ENCODE measurements around the gene AAK1.

DNA sequence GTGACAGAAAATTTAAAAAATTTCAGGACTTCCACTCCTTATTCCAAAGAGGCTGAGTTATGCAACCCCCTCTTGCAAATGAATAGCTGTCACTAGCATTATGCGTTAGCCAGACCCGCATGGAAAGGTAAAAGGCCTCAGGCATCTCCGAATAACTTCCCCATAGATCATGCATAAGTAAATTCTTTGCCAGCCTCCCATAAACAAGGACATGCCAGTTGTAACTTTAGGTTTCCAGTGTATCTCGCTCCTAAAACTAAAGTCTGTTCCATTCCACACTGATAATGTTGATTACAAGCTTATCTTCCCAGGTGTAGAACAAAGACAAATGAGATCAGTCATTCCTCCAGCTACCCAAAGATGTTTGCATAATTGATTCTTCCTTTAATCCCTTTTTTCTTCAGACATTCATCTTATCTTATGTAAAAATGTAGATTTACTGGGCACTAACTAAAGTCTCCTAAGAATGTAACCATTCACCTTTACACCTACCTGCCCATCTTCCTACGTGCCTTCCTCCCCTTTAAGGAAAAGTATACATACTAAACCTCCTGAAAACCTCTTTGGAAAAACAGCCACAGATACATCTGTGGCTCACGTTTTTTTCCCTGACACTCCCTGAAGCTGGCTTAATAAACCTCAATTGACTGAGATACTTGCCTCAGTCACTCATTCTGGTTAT lies 192.7 kb downstream of the AAK1 start:
- TF ChIP-seq POLR2A (IDR thresholded peaks at IDR 0.05) (no peak), POLR2AphosphoS5 (IDR thresholded peaks at IDR 0.05) (no peak), EP300 (IDR thresholded peaks at IDR 0.05) (no peak)
- TF ChIP-seq, protein P1, sequence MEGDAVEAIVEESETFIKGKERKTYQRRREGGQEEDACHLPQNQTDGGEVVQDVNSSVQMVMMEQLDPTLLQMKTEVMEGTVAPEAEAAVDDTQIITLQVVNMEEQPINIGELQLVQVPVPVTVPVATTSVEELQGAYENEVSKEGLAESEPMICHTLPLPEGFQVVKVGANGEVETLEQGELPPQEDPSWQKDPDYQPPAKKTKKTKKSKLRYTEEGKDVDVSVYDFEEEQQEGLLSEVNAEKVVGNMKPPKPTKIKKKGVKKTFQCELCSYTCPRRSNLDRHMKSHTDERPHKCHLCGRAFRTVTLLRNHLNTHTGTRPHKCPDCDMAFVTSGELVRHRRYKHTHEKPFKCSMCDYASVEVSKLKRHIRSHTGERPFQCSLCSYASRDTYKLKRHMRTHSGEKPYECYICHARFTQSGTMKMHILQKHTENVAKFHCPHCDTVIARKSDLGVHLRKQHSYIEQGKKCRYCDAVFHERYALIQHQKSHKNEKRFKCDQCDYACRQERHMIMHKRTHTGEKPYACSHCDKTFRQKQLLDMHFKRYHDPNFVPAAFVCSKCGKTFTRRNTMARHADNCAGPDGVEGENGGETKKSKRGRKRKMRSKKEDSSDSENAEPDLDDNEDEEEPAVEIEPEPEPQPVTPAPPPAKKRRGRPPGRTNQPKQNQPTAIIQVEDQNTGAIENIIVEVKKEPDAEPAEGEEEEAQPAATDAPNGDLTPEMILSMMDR (IDR thresholded peaks at IDR 0.05) = no peak

All from stomach (tissue), 4 donors.